GM19468 (cell line): ENCODE measurements around the gene RIPK3.
"Not testable (repeated sequence)": the region's sequence is repeated elsewhere in the genome, so short reads cannot be mapped to it uniquely, and the experiment has no call there.

Experiments used
- ATAC-seq: cut with Tn5 transposase; IDR thresholded peaks from one replicate; pipeline ENCODE4 v1.9.1; 2021; ENCODE audit warnings: mild to moderate bottlenecking, moderate library complexity, moderate number of reproducible peaks; ENCODE audit not compliant: unreplicated experiment; ENCODE audit errors: extremely low read depth

The RIPK3 gene

DNA sequence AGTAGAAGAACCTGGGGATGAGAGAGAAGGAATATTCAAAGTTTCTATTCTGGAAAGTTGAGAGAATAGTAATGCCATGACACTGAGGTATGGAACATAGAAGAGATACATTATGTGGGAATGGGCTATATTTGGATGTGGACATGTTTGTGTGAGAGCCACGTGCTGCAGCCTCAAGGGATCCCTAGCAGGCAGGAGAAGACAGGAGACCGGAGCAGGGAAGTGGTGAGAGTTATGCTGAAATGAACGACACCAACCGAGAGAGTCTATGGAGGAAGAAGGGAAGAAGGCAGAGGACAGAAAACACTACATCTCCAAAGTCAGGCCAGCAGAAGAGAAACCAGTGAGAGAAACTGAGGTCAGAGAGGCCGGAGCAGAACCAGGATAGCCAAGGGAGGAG lies 10.0 kb upstream of the RIPK3 start:
- no peak for ATAC-seq

DNA sequence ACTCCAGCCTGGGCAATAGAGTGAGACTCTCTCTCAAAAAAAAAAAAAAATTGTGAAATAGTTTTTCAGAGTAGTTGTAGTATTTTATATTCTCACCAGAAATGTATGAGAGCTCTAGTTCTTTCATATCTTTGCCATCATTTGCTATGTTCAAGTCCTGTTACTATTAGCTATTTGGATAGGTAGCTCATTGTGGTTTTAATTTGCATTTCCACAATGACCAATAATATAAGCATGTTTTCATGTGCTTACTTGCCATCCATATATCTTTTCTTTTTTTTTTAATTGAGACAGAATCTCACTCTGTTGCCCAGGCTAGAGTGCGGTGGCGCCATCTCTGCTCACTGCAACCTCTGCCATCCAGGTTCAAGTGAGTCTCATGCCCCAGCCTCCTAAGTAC lies 8.4 kb upstream of the RIPK3 start:
- ATAC-seq: no peak

DNA sequence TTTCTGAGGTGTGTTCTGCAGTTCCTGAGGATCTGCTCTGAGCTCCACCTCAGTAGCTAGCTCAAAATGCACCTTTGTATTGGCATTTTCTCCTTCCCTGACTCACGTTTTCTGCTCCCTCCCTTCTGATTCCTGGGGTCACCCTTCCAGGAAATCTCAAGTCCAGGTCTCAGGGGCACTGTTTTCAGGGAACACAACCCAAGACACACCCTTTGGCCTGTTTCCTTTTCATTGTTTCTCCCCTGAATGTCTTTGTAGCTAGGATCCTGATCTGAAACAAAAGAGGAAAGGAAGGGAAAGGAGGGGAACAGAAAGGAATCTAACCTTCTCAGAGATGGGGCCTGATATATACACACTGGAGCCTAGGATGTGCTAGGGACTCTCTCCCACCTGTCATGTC lies 7.3 kb upstream of the RIPK3 start:
- ATAC-seq: no peak

DNA sequence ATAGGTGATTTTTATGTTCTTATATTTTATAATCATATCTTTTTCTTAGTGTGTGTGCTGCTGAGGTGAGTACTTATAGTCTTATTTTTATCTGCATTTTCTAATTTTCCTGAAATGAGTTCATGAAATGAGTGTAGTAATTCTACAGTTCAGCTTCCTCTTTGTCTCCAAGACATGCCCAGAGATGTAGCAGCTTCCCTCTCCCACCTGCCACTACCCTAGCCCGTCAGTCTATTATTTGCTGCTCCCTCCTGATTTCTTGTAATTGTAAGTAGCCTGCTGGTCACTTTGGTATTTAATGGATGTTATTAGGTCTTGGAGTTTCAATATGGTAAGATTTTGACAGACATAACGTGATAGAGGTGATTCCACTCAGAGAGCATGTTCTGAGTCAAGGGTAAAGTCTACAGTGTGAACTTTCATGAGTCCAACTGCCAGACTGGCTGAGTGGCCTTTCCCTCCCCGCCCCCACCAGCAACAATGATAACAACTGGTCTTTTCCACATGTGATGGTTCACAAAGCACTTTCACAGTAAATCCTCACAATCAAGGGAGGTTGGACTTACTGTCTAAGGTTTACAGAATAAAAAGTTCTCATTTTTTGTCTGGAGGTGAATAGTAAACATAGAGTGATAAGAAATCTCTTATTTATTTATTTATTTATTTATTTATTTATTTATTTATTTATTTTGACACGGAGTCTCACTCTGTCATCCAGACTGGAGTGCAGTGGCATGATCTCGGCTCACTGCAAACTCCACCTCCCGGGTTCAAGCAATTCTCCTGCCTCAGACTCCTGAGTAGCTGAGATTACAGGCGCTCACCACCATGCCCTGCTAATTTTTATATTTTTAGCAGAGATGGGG lies 4.2 kb upstream of the RIPK3 start:
- ATAC-seq: no peak

GRCh38 chr14:24342889-24343288 lies 3.1 kb upstream of the RIPK3 start:
- no peak for ATAC-seq

DNA sequence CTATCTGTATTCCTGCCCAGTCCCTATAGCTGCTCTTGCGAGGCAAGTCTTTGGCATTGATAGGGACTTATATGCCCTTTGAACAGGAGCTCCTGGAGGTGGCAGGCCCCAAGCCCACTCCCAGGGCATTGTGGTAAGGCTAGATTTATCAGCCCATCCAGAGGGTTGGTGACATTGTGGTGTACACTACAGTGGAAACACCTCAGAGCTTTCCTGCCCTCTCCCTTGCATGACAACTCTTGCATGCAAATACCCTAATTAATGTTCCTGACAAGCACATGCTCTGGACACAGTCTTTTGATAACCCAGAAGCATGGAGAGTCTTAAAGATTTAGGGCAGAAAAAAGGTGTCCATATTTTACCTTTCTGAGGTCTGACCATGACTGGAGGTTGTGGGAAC lies 815 bp upstream of the RIPK3 start:
- no peak for ATAC-seq

GRCh38 chr14:24338843-24339242 lies 948 bp downstream of the RIPK3 start:
- no peak for ATAC-seq

GRCh38 chr14:24337824-24338175 lies 2.0 kb downstream of the RIPK3 start:
- no peak for ATAC-seq

GRCh38 chr14:24337144-24337823 lies 2.5 kb downstream of the RIPK3 start:
- no peak for ATAC-seq

GRCh38 chr14:24335461-24336171 lies 4.2 kb downstream of the RIPK3 start:
- no peak for ATAC-seq

- ATAC-seq: no peak
Measured at GRCh38 chr14:24334431-24335291, 5.1 kb downstream of the RIPK3 start, which contains the start of gene ADCY4. TSS of gene ADCY4 (minus strand) at chr14:24335071. CDS start at chr14:24334652, 419 bp downstream.

- peak; percentile 77 for ATAC-seq
Measured at GRCh38 chr14:24332268-24332993, 7.4 kb downstream of the RIPK3 start.

DNA sequence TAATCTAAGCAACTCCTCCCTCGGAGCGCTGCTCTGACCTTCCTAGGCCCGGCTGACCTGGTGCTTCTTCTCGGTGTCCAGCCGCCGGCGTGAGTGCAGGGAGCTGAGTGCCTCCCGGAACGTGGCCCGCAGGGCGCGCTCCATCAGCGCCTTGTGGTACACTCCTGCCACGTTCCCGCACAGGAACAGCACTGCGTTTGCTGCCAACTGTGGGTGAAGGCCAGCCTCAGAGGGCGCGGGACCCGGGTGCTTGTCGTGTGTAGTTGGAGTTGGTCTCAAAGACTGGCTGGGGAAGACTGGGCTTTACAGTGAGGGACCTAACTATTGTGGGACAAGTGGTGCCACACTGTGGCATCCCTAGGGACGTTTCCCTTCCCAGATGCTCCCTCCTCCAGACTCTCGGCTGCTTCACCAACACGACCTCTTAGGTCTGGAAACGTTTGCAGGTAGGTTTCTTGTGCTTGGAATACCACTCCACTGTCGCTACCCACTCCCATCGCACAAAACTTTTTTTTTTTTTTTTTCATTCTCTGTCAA lies 8.0 kb downstream of the RIPK3 start:
- no peak for ATAC-seq

GRCh38 chr14:24330973-24331674 lies 8.7 kb downstream of the RIPK3 start:
- ATAC-seq: no peak

- no peak for ATAC-seq
Measured at GRCh38 chr14:24329736-24330135, 10.1 kb downstream of the RIPK3 start.

GRCh38 chr14:24329073-24329663 lies 10.6 kb downstream of the RIPK3 start:
- ATAC-seq: no peak

- not testable (repeated sequence) for ATAC-seq
Measured at GRCh38 chr14:24327914-24328313, 11.9 kb downstream of the RIPK3 start.

DNA sequence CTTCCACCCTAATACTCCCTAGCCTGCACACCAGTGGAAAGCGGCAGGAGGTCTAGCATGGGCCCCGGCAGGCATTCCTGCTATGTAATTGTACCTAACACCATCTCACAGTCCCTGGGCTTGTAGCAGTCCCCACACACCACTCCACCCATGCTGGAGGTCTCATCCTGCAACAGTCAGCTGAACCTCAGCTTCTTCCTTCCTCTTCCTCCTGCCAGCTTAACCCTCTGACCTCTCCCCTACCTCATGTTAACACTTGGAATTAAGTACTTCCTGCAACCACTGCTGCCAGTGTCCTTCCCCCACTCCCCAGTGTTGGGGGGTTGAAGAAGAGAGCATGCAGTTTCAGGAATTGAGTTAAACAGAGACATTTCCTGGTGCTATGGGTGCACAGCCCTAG lies 12.5 kb downstream of the RIPK3 start:
- no peak for ATAC-seq
